K562 (cell line): Measurements from ENCODE around the gene SLC26A5. TPM values are rescaled to one million over a fixed set of nuclear protein-coding genes. Genes with fewer than 3 reads are reported as not detected.

Experiments
- FOXO4 ChIP-seq: fragments of 450-650 bp; formaldehyde crosslinking; IDR thresholded peaks from 2 replicates; pipeline ENCODE4 v1.4.0; 2020; ENCODE audit warnings: mild to moderate bottlenecking, moderate library complexity
- HES1 ChIP-seq: fragments of 450-650 bp; IDR thresholded peaks from 2 replicates; pipeline ENCODE4 v1.6.1; 2016; ENCODE audit warnings: low read depth, mild to moderate bottlenecking, moderate library complexity
- HEY1 ChIP-seq: fragments of 250-450 bp; sonication (Bioruptor Pico); IDR thresholded peaks from 2 replicates; pipeline ENCODE4 v1.5.0; 2020; ENCODE audit warnings: mild to moderate bottlenecking, moderate library complexity, borderline replicate concordance
- MITF ChIP-seq: IDR thresholded peaks from 2 replicates; pipeline ENCODE4 v1.6.1; 2014; ENCODE audit warnings: antibody characterized with exemption
- NELFE ChIP-seq: IDR thresholded peaks from 2 replicates; pipeline ENCODE4 v1.6.1; 2011; ENCODE audit warnings: mild to moderate bottlenecking; ENCODE audit not compliant: insufficient read depth, insufficient read length
- POLR3A ChIP-seq: IDR thresholded peaks from 2 replicates; pipeline ENCODE4 v1.6.1; 2011; ENCODE audit warnings: borderline replicate concordance, mild to moderate bottlenecking, moderate library complexity; ENCODE audit not compliant: insufficient read length, insufficient read depth; ENCODE audit errors: extremely low read depth
- SIN3A ChIP-seq, 2 experiments: fragments of 150-350 bp in 1 of 2; IDR thresholded peaks; 2 replicates each; pipeline ENCODE4 v1.6.1; 2011 to 2016; ENCODE audit warnings: borderline replicate concordance in 2 of 2, low read depth in 2 of 2, low read length in 2 of 2, mild to moderate bottlenecking in 2 of 2, moderate library complexity in 2 of 2; ENCODE audit not compliant: control insufficient read depth in 1 of 2
- SNRNP70 ChIP-seq: fragments of 200-400 bp; formaldehyde crosslinking; optimal IDR thresholded peaks from 2 replicates; pipeline ENCODE3; 2017; ENCODE audit warnings: low read depth, low read length
- TARDBP ChIP-seq: fragments of 450-650 bp; IDR thresholded peaks from 2 replicates; pipeline ENCODE4 v1.6.1; 2016
- THAP7 ChIP-seq: fragments of 250-450 bp; sonication (Bioruptor Pico); IDR thresholded peaks from 2 replicates; pipeline ENCODE4 v1.5.0; 2021
- ZBTB2 ChIP-seq: fragments of 450-650 bp; IDR thresholded peaks from 2 replicates; pipeline ENCODE4 v1.6.1; 2016; ENCODE audit warnings: antibody characterized with exemption
- ZBTB43 ChIP-seq: sonication (generic); formaldehyde crosslinking; IDR thresholded peaks from 2 replicates; pipeline ENCODE4 v1.8.0; 2023; ENCODE audit warnings: mild to moderate bottlenecking, missing genetic modification reagents
- ZFP36 ChIP-seq: fragments of 150-350 bp; IDR thresholded peaks from 2 replicates; pipeline ENCODE4 v1.6.1; 2018; ENCODE audit warnings: low read length, low read depth; ENCODE audit not compliant: partially characterized antibody
- ZNF23 ChIP-seq: fragments of 250-450 bp; sonication (Bioruptor Pico); IDR thresholded peaks from 2 replicates; pipeline ENCODE4 v1.4.0; 2020; ENCODE audit warnings: mild to moderate bottlenecking
- ZNF277 ChIP-seq: fragments of 250-450 bp; sonication (Bioruptor Pico); IDR thresholded peaks from 2 replicates; pipeline ENCODE4 v1.8.0; 2022; ENCODE audit warnings: inconsistent platforms, mild to moderate bottlenecking, moderate library complexity, borderline replicate concordance
- ZNF449 ChIP-seq: fragments of 250-450 bp; sonication (Bioruptor Pico); IDR thresholded peaks from 2 replicates; pipeline ENCODE4 v1.8.0; 2022; ENCODE audit warnings: moderate library complexity, mild to moderate bottlenecking, inconsistent platforms
- polyA plus RNA-seq, 8 experiments: library from polyadenylated mRNA; depleted of rRNA in 4 of 8; stranded (reverse) in 5 of 8; unstranded in 3 of 8; fragments of >200 nt; fragmentation: Nextera tagmentation in 2 of 8; fragmentation: Illumina TruSeq in 1 of 8; extraction: Ambion mirVana in 2 of 8; extraction: Trizol in 1 of 8; gene quantifications; 2 replicates each; pipeline versions ENCODE4 v1.2.1 to v1.2.3, GENCODE V29; 2011 to 2014; ENCODE audit warnings: inconsistent platforms in 1 of 8, missing spikeins in 1 of 8
- total RNA-seq, 7 experiments: library from RNA; depleted of rRNA in 6 of 7; stranded (reverse); fragments of >200 nt in 6 of 7; fragmentation: Illumina TruSeq in 2 of 7; extraction: Trizol in 2 of 7; gene quantifications; 2 replicates each; pipeline versions ENCODE4 v1.2.1 to v1.2.3, GENCODE V29; 2011 to 2021; ENCODE audit warnings: low replicate concordance in 1 of 7

The SLC26A5 gene
- total and polyA plus RNA-seq, 9 of the 15 experiments (the other 6 are each of a cell fraction or from before 2014, with no cell fraction given) = not detected

GRCh38 chr7:103344453-103345149 is 101.4 kb downstream of the SLC26A5 start, which contains the start of gene DNAJC2 (continued):
- TF ChIP-seq MITF = no peak
- TF ChIP-seq HEY1 (CRISPR knock-in tag) = no peak
- TF ChIP-seq TARDBP = 0 out of 2 replicates have a peak, but pooled peaks have one; percentile 22
- no peak for TF ChIP-seq NELFE
- no peak for TF ChIP-seq POLR3A
- TF ChIP-seq ZBTB43 (CRISPR knock-in tag) = no peak
- TF ChIP-seq SIN3A (IDR thresholded peaks at IDR 0.05; ENCODE audit: borderline replicate concordance in 2 of 2, control insufficient read depth in 1 of 2, low read depth in 2 of 2, low read length in 2 of 2) = peak; percentile 98
- 0 out of 2 replicates have a peak, but pooled peaks have one; percentile 61 for TF ChIP-seq THAP7 (CRISPR knock-in tag)
- 0 out of 2 replicates have a peak, but pooled peaks have one; percentile 40 for TF ChIP-seq ZBTB2
- no peak for TF ChIP-seq ZFP36
- TF ChIP-seq SNRNP70 = no peak
- TF ChIP-seq FOXO4 = 0 out of 2 replicates have a peak, but pooled peaks have one; percentile 20
- TF ChIP-seq ZNF277 = no peak
- no peak; the same call in 1 of the 2 replicates for TF ChIP-seq ZNF449 (CRISPR knock-in tag)
- no peak for TF ChIP-seq ZNF23 (CRISPR knock-in tag)
- TF ChIP-seq HES1 = no peak
